Activated CD8-positive, alpha-beta memory T cell treated with anti-CD3 and anti-CD28 coated beads, Interleukin-2, amount 50 U/mL, for 1 hour (primary cell): Measurements from ENCODE around the gene COA7.

Experiments used
- DNase-seq: peaks from one replicate; pipeline ENCODE4 v3.0.0-alpha.2; 2020; ENCODE audit errors: extremely low read depth

COA7 gene

DNA sequence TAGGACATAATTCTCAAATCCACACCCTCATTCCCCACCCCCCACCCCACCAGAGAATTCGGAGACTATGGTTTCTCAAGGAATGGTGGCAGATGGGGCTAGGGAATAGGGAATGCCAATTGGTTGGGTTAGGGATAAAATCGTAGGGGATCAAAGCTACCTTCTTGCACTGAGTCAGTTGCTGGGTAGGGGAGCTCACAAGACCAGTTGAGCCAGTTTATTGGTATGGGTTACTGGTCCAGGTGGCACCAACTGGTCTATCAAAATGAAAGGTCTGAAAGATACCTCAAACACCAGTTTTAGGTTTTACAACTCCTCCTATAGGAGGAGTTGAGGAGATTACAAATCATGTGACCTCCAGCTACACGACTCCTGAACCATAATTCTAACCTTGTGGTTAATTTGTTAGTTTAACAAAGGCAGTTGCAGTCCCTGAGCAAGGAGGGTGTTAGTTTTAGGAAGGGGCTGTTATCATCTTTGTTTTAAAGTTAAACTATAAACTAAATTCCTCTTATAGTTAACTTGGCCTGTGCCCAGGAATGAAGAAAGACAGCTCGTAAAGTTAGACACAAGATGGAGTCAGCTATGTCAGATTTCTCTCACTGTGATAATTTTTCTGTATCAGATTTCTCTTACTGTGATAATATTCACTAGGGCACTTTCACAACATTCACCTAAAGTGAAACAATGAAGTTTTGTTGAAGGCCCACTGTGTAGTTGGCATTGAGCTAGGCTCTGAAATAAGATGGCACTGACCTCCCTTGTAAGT is 62.6 kb downstream of the COA7 start:
- no peak for DNase-seq
